Upper lobe of left lung (tissue), 4 donors: ENCODE measurements around the gene ABHD13.

ENCODE experiments used
- CTCF ChIP-seq, 6 experiments: fragments of 450-650 bp in 4 of 6; fragments of 200-600 bp in 2 of 6; sonication (generic) in 2 of 6; IDR thresholded peaks; one replicate each; pipeline ENCODE4 v1.5.1; 2016 to 2019; ENCODE audit warnings: antibody characterized with exemption in 6 of 6
- POLR2AphosphoS5 ChIP-seq, 2 donors: sonication (generic); formaldehyde crosslinking; IDR thresholded peaks; one replicate each; pipeline ENCODE4 v1.5.1; 2017; ENCODE audit warnings: antibody characterized with exemption in 2 of 2

- TF ChIP-seq POLR2AphosphoS5 (IDR thresholded peaks at IDR 0.05) (no peak), CTCF (IDR thresholded peaks at IDR 0.05) (no peak)
These were observed 17.3 kb upstream of the ABHD13 start for GRCh38 chr13:108200781-108201398.
